HG03103 (cell line): ENCODE data around the gene SAV1.

Experiments
- ATAC-seq: cut with Tn5 transposase; IDR thresholded peaks from one replicate; pipeline ENCODE4 v1.9.1; 2021; ENCODE audit warnings: low read depth; ENCODE audit not compliant: unreplicated experiment

Gene SAV1

DNA sequence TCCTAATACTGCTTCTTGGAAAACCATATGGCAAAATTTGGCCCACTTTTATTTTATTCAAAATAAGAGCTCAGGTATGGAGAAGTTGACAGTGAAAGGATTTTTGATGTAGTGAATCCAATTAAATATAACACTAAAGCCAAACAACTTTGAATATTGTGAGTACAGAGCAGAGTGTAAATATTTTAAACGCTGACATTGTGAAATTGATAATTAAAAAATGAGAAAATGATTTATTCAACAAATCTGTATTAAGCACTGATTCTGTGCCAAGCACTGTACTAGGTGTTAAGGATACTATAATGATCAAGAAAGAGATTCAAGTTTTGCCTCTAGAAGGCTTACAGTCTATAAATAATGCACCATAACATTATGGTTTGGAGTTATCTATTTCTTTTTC, 57.6 kb downstream of the SAV1 start:
- ATAC-seq = no peak

DNA sequence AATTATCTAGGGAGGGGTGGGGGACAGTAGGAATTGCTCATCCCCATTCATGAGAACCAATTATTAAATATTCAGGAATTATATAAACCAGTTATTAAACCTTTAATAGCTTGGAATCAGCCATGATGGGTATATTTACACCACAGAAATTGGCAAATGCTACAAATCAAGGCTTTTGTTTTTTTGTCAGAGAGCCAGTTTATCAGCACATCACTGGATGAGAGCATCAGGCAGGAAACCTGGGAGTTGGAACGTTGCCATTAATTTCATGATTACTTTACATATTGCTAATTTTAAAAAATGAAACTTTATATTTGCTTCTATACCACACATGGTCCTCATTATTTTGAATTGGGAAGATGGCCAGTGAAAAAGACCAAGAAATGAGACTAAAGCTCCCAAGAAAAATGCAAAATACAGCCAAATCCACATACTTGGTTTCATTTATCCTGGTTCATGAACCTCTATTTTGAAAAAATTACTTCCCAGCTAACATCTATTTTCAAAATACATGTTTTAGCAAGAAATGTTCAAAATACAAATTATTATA, 59.7 kb downstream of the SAV1 start:
- ATAC-seq = no peak

DNA sequence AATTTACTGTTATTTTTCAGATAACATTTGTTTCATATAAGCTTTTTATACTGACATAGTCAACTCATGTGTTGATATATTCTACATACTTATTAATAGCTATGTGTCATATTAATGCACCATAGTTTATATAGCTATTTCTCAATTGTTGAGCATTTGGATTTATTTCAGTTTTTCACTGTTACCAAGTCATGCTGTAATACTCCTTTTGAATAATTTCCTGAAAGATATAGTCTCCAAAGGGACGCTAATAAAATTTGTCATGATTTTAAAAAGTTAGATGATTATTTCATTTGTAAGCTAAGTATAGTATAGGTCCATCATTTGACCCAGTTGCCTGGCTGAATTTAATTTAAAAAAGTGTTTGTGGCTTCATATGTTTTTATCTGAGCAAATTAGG, 60.3 kb downstream of the SAV1 start:
- no peak for ATAC-seq

- no peak for ATAC-seq
These were observed 60.9 kb downstream of the SAV1 start for GRCh38 chr14:50607181-50607580.

- ATAC-seq = no peak
These were observed 61.6 kb downstream of the SAV1 start for GRCh38 chr14:50606468-50606867.

DNA sequence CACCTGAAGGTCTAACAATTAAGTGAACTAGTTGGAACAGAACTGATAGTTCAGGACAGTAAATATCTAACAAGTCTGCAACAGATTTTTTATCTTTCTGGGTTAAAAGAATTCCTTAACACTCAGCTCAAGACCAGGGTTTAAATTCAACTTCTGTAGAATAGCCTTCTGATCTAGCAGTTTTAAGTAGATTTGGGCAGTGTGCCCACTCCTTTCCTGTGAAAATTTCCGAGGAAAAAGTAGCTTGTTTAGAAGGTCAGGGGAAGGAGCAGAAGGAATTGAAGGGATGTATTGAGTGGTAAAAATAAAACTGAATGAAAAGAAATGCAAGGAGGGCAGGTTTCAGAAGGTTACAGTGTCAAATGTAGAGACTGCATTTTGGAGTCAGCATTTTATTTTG, 62.3 kb downstream of the SAV1 start:
- ATAC-seq = no peak

GRCh38 chr14:50603565-50603964, 64.5 kb downstream of the SAV1 start:
- no peak for ATAC-seq

DNA sequence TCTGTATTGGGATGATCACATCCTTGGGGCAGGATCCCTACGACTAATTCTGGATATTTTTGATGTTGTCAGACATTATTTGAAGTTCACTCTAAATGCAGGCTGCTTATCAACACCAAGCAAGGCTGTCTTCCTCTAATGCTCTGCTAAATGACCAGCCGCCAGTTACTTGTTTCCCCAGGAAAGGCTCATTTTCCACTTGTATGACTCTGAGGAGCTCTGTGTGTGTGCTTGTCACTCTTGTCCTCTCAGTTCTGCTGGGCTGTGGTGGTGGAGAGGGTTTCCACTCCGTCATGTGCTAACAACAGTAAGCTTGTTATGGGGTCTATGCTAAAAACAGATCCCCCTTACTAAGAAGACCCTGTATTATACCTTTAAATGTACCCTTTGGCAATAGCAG, 66.1 kb downstream of the SAV1 start:
- no peak for ATAC-seq

- no peak for ATAC-seq
These were observed 66.7 kb downstream of the SAV1 start for GRCh38 chr14:50601394-50601793.

DNA sequence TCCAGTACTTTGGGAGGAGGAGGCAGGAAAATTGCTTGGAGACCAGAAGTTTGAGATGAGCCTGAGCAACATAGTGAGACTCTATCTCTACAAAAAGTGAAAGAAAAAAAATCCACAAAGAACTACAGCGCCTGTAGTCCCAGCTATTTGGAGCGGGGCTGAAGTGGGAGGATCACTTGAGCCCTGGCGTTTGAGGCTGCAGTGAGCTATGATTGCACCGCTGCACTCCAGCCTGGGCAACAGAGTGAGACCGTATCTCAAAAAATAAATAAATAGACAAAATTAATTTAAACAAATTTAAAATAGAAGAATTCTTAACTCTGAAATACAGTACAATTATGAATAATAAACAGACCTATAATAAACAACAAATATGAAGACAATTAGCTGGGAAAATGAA, 67.3 kb downstream of the SAV1 start:
- ATAC-seq = no peak

GRCh38 chr14:50599700-50600444, 68.2 kb downstream of the SAV1 start:
- no peak for ATAC-seq

DNA sequence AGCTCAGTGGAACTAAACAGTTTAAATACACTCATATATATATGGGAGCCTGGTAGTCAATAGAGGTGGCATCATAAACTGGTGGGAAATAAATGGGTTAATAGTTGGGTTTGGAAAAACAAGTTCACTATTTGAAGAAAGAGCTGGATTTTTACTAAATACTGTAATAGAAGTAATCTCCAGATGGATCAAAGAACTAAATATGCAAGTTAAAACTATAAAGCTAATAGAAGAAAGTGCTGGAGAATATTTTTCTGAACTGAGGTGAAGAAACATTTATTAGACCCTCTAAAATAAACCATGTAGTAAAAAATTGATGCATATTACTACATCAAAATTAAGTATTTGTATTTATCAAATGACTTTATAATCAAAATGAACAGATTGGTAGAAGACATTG, 69.3 kb downstream of the SAV1 start:
- ATAC-seq = no peak

DNA sequence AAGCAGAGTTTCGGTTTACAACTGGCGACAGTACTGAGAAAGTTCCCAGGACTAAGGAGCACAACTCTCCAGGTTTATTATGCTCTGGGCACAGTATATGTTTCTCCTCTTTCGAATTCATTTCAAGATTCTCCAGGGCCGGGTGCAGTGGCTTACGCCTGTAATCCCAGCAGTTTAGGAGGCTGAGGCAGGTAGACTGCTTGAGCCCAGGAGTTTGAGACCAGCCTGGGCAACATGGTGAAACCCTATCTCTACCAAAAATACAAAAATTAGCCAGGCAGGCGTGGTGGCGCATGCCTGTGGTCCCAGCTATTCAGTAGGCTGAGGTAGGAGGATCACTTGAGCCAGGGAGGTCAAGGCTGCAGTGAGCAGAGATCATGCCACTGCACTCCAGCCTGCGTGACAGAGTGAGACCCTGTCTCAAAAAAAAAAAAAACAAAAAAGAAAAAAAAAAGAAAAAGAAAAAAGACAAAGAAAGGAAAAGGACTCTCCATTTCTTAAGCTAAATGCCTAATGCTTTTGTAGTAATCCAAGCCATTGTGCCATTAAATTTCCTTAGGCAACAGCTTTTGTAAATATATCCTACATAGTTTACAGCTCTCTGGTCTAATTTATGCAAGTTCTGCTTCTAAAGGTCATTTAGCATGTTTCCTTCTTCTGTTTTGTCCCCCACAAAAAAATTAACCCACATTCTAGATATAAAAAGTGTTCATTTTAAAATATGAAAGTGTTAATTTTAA, 73.4 kb downstream of the SAV1 start:
- ATAC-seq = no peak

- ATAC-seq = no peak
These were observed 77.6 kb downstream of the SAV1 start for GRCh38 chr14:50590464-50590863.
